Stimulated activated CD8-positive, alpha-beta memory T cell treated with anti-CD3 and anti-CD28 coated beads, Interleukin-15, amount 100 ng/mL, for 1 hour (primary cell): ENCODE results near the gene ABCG8.

ENCODE experiments used
- DNase-seq: peaks from one replicate; pipeline ENCODE4 v3.0.0-alpha.2; 2020; ENCODE audit warnings: low read depth

ABCG8 gene

GRCh38 chr2:43838560-43839267 is at the start of gene ABCG8, which contains the start of gene ABCG5:
Gene ABCG8 (plus strand): TSS chr2:43838971. CDS start chr2:43839054, 83 bp downstream.
Gene ABCG5 (minus strand): TSS chr2:43838839. CDS start chr2:43838679, 160 bp downstream.
- DNase-seq = no peak

GRCh38 chr2:43790147-43790546 is 48.6 kb upstream of the ABCG8 start:
- DNase-seq = no peak

- DNase-seq = no peak
These were observed 47.6 kb upstream of the ABCG8 start for GRCh38 chr2:43791035-43791765.

GRCh38 chr2:43792653-43793052 is 46.1 kb upstream of the ABCG8 start:
- no peak for DNase-seq

- DNase-seq = no peak
These were observed 43.8 kb upstream of the ABCG8 start for GRCh38 chr2:43794956-43795355.

GRCh38 chr2:43796206-43796605 is 42.6 kb upstream of the ABCG8 start:
- DNase-seq = no peak

- no peak for DNase-seq
These were observed 40.5 kb upstream of the ABCG8 start for GRCh38 chr2:43798300-43798699.

GRCh38 chr2:43800894-43801293 is 37.9 kb upstream of the ABCG8 start:
- DNase-seq = no peak

GRCh38 chr2:43802135-43802534 is 36.6 kb upstream of the ABCG8 start:
- DNase-seq = no peak

GRCh38 chr2:43803113-43803512 is 35.7 kb upstream of the ABCG8 start:
- no peak for DNase-seq

GRCh38 chr2:43806719-43807031 is 32.1 kb upstream of the ABCG8 start:
- no peak for DNase-seq

GRCh38 chr2:43810452-43810851 is 28.3 kb upstream of the ABCG8 start:
- no peak for DNase-seq

- no peak for DNase-seq
These were observed 27.9 kb upstream of the ABCG8 start for GRCh38 chr2:43810888-43811287.

GRCh38 chr2:43812006-43812405 is 26.8 kb upstream of the ABCG8 start:
- DNase-seq = no peak

- no peak for DNase-seq
These were observed 25.8 kb upstream of the ABCG8 start for GRCh38 chr2:43812947-43813346.

GRCh38 chr2:43814711-43815110 is 24.1 kb upstream of the ABCG8 start:
- DNase-seq = no peak

- no peak for DNase-seq
These were observed 20.0 kb upstream of the ABCG8 start for GRCh38 chr2:43818761-43819160.

- no peak for DNase-seq
These were observed 19.1 kb upstream of the ABCG8 start for GRCh38 chr2:43819491-43820163.

- no peak for DNase-seq
These were observed 15.9 kb upstream of the ABCG8 start for GRCh38 chr2:43822839-43823238.

GRCh38 chr2:43823751-43824150 is 15.0 kb upstream of the ABCG8 start:
- no peak for DNase-seq

- DNase-seq = no peak
These were observed 14.3 kb upstream of the ABCG8 start for GRCh38 chr2:43824512-43824911.

- DNase-seq = no peak
These were observed 13.7 kb upstream of the ABCG8 start for GRCh38 chr2:43824951-43825493.

- no peak for DNase-seq
These were observed 12.9 kb upstream of the ABCG8 start for GRCh38 chr2:43825841-43826240.
